H9 (cell line): Measurements from ENCODE around the gene GPR183. TPM values are rescaled to one million over a fixed set of nuclear protein-coding genes. Genes with fewer than 3 reads are reported as not detected.

Source experiments
- DNase-seq: peaks from one replicate; pipeline ENCODE4 v3.0.0-alpha.2; 2017
- H2AFZ ChIP-seq: one replicate; pipeline ENCODE4 v1.6.1; 2013; ENCODE audit warnings: mild to moderate bottlenecking, low read length, control low read depth, moderate library complexity
- H2AK5ac ChIP-seq: 2 replicates; pipeline ENCODE4 v1.6.1; 2013; ENCODE audit warnings: low read length, control low read depth, mixed read lengths; ENCODE audit not compliant: insufficient read length
- H2BK120ac ChIP-seq: one replicate; pipeline ENCODE4 v1.6.1; 2013; ENCODE audit warnings: low read depth, mild to moderate bottlenecking, low read length, control low read depth, inconsistent platforms; ENCODE audit not compliant: poor library complexity, severe bottlenecking
- H2BK12ac ChIP-seq: 2 replicates; pipeline ENCODE4 v1.6.1; 2013; ENCODE audit warnings: low read length, control low read depth, mixed read lengths, low read depth; ENCODE audit not compliant: insufficient read length
- H2BK15ac ChIP-seq: 2 replicates; pipeline ENCODE4 v1.6.1; 2013; ENCODE audit warnings: low read depth, low read length, control low read depth
- H2BK20ac ChIP-seq: one replicate; pipeline ENCODE4 v1.6.1; 2013; ENCODE audit warnings: low read depth, mild to moderate bottlenecking, low read length, control low read depth, inconsistent platforms; ENCODE audit not compliant: poor library complexity, severe bottlenecking
- H2BK5ac ChIP-seq: 2 replicates; pipeline ENCODE4 v1.6.1; 2013; ENCODE audit warnings: low read length, control low read depth, mixed read lengths; ENCODE audit not compliant: insufficient read length
- H3K14ac ChIP-seq: 2 replicates; pipeline ENCODE4 v1.6.1; 2013; ENCODE audit warnings: low read length, control low read depth; ENCODE audit not compliant: insufficient read depth
- H3K18ac ChIP-seq: 2 replicates; pipeline ENCODE4 v1.6.1; 2013; ENCODE audit warnings: low read depth, mild to moderate bottlenecking, mixed read lengths, low read length, control low read depth; ENCODE audit not compliant: insufficient read length
- H3K23ac ChIP-seq: 2 replicates; pipeline ENCODE4 v1.6.1; 2013; ENCODE audit warnings: low read length, control low read depth, mixed read lengths, low read depth; ENCODE audit not compliant: insufficient read length
- H3K23me2 ChIP-seq: 2 replicates; pipeline ENCODE4 v1.6.1; 2013; ENCODE audit warnings: low read depth, mild to moderate bottlenecking, mixed read lengths, low read length, control low read depth; ENCODE audit not compliant: insufficient read length, poor library complexity, severe bottlenecking
- H3K27ac ChIP-seq: 2 replicates; pipeline ENCODE4 v1.5.1; 2013; ENCODE audit warnings: low read length, control low read depth, mixed read lengths, low read depth; ENCODE audit not compliant: insufficient read length
- H3K27me3 ChIP-seq: 2 replicates; pipeline ENCODE4 v1.6.1; 2013; ENCODE audit warnings: low read length, control low read depth, inconsistent platforms; ENCODE audit not compliant: insufficient read depth
- H3K4ac ChIP-seq: 2 replicates; pipeline ENCODE4 v1.6.1; 2013; ENCODE audit warnings: low read depth, mild to moderate bottlenecking, control low read depth, inconsistent platforms, low read length, moderate library complexity
- H3K4me1 ChIP-seq: 2 replicates; pipeline ENCODE4 v1.6.1; 2013; ENCODE audit warnings: low read length, control low read depth, inconsistent platforms; ENCODE audit not compliant: insufficient read depth
- H3K4me2 ChIP-seq: 2 replicates; pipeline ENCODE4 v1.6.1; 2013; ENCODE audit warnings: low read length, control low read depth, mixed read lengths; ENCODE audit not compliant: insufficient read length, insufficient read depth
- H3K56ac ChIP-seq: 2 replicates; pipeline ENCODE4 v1.6.1; 2013; ENCODE audit warnings: low read depth, mild to moderate bottlenecking, mixed read lengths, low read length, control low read depth; ENCODE audit not compliant: insufficient read length
- H3K79me1 ChIP-seq: 2 replicates; pipeline ENCODE4 v1.6.1; 2013; ENCODE audit warnings: low read depth, mild to moderate bottlenecking, moderate library complexity, low read length, control low read depth, inconsistent platforms; ENCODE audit not compliant: insufficient read depth, poor library complexity, severe bottlenecking
- H3K79me2 ChIP-seq: 2 replicates; pipeline ENCODE4 v1.6.1; 2013; ENCODE audit warnings: low read length, control low read depth, inconsistent platforms; ENCODE audit not compliant: insufficient read depth
- H3K9ac ChIP-seq: 2 replicates; pipeline ENCODE4 v1.6.1; 2013; ENCODE audit warnings: low read length, control low read depth, mixed read lengths; ENCODE audit not compliant: insufficient read length; ENCODE audit errors: extremely low read depth
- H3K9me3 ChIP-seq: one replicate; pipeline ENCODE4 v1.6.1; 2013; ENCODE audit warnings: low read depth, low read length, inconsistent platforms; ENCODE audit not compliant: control insufficient read depth
- H3T11ph ChIP-seq: one replicate; pipeline ENCODE4 v1.6.1; 2013; ENCODE audit warnings: mild to moderate bottlenecking, low read length, control low read depth, inconsistent platforms
- H4K20me1 ChIP-seq: one replicate; pipeline ENCODE4 v1.6.1; 2013; ENCODE audit not compliant: control insufficient read depth, insufficient read length, insufficient read depth
- H4K5ac ChIP-seq: 2 replicates; pipeline ENCODE4 v1.6.1; 2013; ENCODE audit warnings: low read depth, mild to moderate bottlenecking, mixed read lengths, low read length, control low read depth; ENCODE audit not compliant: insufficient read length
- H4K8ac ChIP-seq: replicated peaks from 2 replicates; pipeline ENCODE4 v1.6.1; 2013; ENCODE audit warnings: low read length, control low read depth, mixed read lengths, low read depth; ENCODE audit not compliant: insufficient read length
- H4K91ac ChIP-seq: 2 replicates; pipeline ENCODE4 v1.6.1; 2013; ENCODE audit warnings: low read depth, mild to moderate bottlenecking, moderate library complexity, mixed read lengths, low read length, control low read depth; ENCODE audit not compliant: insufficient read length
- H3K27ac Mint-ChIP-seq, 3 experiments: 2 replicates in 2 of 3; 3 replicates in 1 of 3; pipeline ENCODE4 v1.8.0; 2020 to 2021; ENCODE audit warnings: mixed read lengths in 3 of 3, mild to moderate bottlenecking in 1 of 3, moderate library complexity in 1 of 3
- H3K27me3 Mint-ChIP-seq: 2 replicates; pipeline ENCODE4 v1.8.0; 2021; ENCODE audit warnings: low read depth, mild to moderate bottlenecking, moderate library complexity, mixed read lengths
- H3K36me3 Mint-ChIP-seq, 3 experiments: 2 replicates in 2 of 3; 3 replicates in 1 of 3; pipeline ENCODE4 v1.8.0; 2020 to 2021; ENCODE audit warnings: low read depth in 3 of 3, mixed read lengths in 3 of 3; ENCODE audit not compliant: insufficient read depth in 1 of 3
- H3K4me1 Mint-ChIP-seq, 2 experiments: 2 replicates each; pipeline ENCODE4 v1.8.0; 2020; ENCODE audit warnings: mixed read lengths in 2 of 2
- H3K4me3 Mint-ChIP-seq, 2 experiments: 2 replicates in 1 of 2; 3 replicates in 1 of 2; pipeline ENCODE4 v1.8.0; 2020 to 2021; ENCODE audit warnings: mild to moderate bottlenecking in 2 of 2, mixed read lengths in 2 of 2, moderate library complexity in 1 of 2
- H3K9me3 Mint-ChIP-seq, 2 experiments: 2 replicates in 1 of 2; 3 replicates in 1 of 2; pipeline ENCODE4 v1.8.0; 2020; ENCODE audit warnings: mild to moderate bottlenecking in 2 of 2, mixed read lengths in 2 of 2, moderate library complexity in 1 of 2
- CTCF ChIP-seq: fragments of 200-600 bp; sonication (generic); conservative IDR thresholded peaks from 3 replicates; pipeline ENCODE4 v1.8.0; 2021; ENCODE audit warnings: antibody characterized with exemption, mild to moderate bottlenecking
- WGBS: extraction: QIAGEN DNeasy Blood & Tissue Kit; methylation state at CpG from one replicate; pipeline ENCODE4 v1.1.7; 2013; ENCODE audit warnings: missing lambda C conversion rate, low lambda C conversion rate, mixed read lengths; ENCODE audit not compliant: insufficient read length; ENCODE audit errors: extremely low coverage; 5-methylcytosine and 5-hydroxymethylcytosine counted together
- total RNA-seq: library from RNA; stranded (reverse); gene quantifications from 2 replicates; pipeline ENCODE4 v1.2.1, GENCODE V29; 2021

GPR183 gene
- total RNA-seq, 1 experiment from 2014 or later, result not detected

- no peak overlapping the region for H3K18ac ChIP-seq
- no peak overlapping the region for H3K56ac ChIP-seq
- H4K20me1 ChIP-seq, result no peaks in the 10 kb centered on the region
- no peak overlapping the region for H2BK5ac ChIP-seq
- H3K4ac ChIP-seq, result no peak overlapping the region
- Mint-ChIP-seq H3K9me3 (no peaks in the 10 kb centered on the region), H3K4me1 (no peaks in the 10 kb centered on the region), H3K27ac (no peak overlapping the region), H3K27me3 (no peaks in the 10 kb centered on the region), H3K36me3 (peaks cover 5 to 19% (median 15%) of the 10 kb centered on the region in 3 experiments), H3K4me3 (no peak overlapping the region)
- H3T11ph ChIP-seq, result no peak overlapping the region
- no CpG with 5 or more reads among the region's 5 CpGs for WGBS
- H3K79me1 ChIP-seq, result no peaks in the 10 kb centered on the region
- no peak overlapping the region for H2BK20ac ChIP-seq
- no peak overlapping the region for H4K5ac ChIP-seq
- DNase-seq, result no peak
- no peaks in the 10 kb centered on the region for H3K4me1 ChIP-seq
- H3K9me3 ChIP-seq, result no peaks in the 10 kb centered on the region
- no peak overlapping the region for H4K91ac ChIP-seq
- H2AK5ac ChIP-seq, result no peak overlapping the region
- no peak overlapping the region for H3K27ac ChIP-seq
- H3K23me2 ChIP-seq, result no peaks in the 10 kb centered on the region
- H3K79me2 ChIP-seq, result no peaks in the 10 kb centered on the region
- H2AFZ ChIP-seq, result no peak overlapping the region
- no peak overlapping the region for H2BK12ac ChIP-seq
- TF ChIP-seq CTCF, result no peak
- H2BK15ac ChIP-seq, result no peak overlapping the region
- H2BK120ac ChIP-seq, result no peak overlapping the region
- no peak overlapping the region for H4K8ac ChIP-seq
- H3K4me2 ChIP-seq, result no peak overlapping the region
- no peaks in the 10 kb centered on the region for H3K27me3 ChIP-seq
- no peak overlapping the region for H3K23ac ChIP-seq
- no peak overlapping the region for H3K9ac ChIP-seq
- H3K14ac ChIP-seq, result no peak overlapping the region
Observed at GRCh38 chr13:99320693-99321481, 13.7 kb upstream of the GPR183 start.
